Stimulated activated CD8-positive, alpha-beta memory T cell treated with anti-CD3 and anti-CD28 coated beads, Interleukin-12 subunit alpha, Interleukin-12 subunit beta, amount 100 ng/mL, for 1 hour (primary cell): ENCODE results near the gene ASPN.
"Not testable (repeated sequence)": the region's sequence is repeated elsewhere in the genome, so short reads cannot be mapped to it uniquely, and the experiment has no call there.

ENCODE experiments used
- DNase-seq: peaks from one replicate; pipeline ENCODE4 v3.0.0-alpha.2; 2020; ENCODE audit warnings: low read depth

Gene ASPN

DNA sequence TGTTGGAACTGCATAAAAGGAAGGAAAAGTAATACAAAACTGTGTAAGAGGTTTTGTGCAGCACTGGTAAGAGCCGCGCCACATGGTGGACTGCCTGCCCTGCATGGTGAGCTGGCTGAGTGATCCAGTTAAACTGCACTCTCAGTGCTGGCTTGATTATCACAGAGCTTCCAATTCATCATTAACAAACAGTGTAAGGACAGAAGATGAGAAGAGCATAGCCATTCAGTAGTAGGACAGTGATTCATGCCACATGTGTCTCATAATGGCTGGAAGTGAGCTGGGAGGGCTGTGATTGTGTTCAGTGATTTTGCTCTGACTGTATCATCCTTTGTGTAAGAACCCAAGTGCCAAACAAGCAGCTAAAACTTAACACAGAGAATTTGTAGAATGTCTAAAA lies 14.1 kb downstream of the ASPN start:
- no peak for DNase-seq

DNA sequence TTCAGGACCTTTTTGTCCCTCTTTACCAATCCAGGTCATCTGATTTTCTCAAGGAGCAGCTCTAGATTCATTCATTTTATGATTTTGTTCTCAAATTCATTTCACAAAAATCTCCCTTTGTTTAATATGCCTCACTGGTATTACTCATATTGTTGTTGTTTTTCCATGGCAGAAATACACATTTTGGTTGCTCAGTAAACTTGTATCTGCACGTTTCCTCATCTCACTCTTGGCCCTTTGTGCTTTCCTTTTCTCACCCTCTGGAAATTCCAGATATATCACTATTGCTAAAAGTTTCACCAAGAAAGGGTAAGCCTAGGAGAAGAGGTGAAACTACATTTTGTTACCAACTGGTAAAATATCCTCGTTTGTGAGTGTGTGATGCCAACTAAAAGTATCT lies 14.8 kb downstream of the ASPN start:
- DNase-seq = no peak

DNA sequence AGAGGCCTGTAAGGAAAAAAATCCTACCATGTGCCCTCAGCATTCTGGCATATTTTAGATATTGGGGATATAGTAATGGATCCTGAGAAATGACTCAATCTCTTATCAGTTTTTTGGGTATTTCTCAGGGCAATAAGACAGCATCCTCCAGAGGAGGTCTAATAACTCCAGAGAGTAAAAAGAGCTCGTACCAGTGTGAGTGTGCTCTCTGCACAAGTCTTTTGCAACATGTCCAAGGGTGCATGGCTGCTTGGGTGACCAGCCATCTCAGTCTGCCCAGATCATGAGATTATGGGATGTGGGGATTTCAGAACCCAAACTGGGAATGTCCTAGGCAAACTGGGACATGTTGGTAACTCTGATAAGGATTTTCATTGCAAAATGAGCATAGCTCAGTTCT lies 15.3 kb downstream of the ASPN start:
- DNase-seq = no peak

DNA sequence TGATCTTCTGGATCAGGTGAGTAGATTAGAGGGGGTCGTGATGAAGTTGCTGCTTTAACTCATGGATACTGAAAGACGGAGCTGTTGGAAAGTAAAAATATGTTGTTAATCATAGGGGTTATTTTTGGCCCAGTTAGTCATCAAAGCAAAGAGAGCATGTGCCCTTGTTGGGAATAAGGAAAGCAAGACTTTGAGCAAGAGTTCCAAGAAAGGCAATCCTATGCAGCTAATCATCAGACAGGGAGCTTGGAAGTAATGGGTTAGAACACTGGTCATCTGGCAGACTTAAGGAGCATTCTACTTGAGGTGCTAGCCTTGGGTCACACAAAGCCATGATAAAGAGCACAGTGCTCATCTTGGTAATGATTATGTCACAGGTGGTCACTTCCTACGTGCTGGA lies 18.3 kb downstream of the ASPN start:
- no peak for DNase-seq

DNA sequence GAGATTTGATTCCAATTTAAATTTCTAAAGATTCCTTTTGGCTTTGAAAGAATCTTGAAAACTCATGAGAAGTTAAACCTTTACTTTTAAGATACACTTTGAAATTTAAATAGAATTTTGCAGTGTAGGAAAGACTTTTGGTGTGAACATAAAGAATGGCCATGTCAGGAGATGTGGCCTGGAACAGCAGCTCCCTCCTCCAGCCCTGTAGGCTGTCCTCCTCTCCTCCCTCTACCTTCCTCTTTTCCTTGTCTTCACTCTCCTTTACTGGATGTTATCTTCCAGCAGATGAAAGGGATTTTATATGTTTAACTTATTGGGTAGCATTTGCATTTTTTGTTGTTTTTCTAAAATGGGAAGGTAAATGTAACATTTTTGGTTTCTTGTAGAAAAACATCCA lies 18.9 kb downstream of the ASPN start:
- no peak for DNase-seq

DNA sequence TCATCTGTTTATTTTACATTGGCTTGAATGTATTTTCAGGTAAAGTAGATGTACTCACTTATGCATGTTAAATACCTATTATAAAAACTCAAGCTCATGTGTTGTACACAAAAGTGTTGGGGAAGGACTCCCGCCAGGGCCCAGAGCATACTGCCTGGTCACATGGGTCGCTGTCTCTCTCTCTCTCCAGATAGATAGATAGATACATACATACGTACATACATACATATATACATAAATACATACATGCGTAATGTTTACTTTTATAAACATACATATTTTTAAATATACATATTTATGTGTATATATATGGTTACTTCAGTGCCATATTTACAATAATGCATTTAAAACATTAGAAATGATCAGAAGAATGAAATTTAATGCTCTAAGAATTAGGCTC lies 24.7 kb downstream of the ASPN start:
- DNase-seq = no peak

DNA sequence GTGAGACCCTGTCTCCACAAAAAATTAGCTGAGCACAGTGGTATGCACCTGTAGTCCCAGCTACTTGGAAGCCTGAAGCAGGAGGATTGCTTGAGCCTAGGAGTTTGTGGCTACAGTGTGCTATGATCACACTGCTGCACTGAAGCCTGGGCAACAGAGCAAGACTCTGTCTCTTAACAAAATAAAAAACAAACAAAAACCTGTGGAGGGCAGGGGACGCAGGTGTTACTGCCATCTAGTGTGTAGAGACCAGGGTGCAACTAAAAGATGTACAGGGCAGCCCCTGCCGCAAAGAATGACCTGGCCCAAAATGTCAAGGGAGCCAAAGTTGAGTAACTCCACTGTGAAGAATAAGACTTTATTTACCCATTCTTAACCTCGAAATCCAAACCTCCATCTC lies 27.1 kb downstream of the ASPN start:
- no peak for DNase-seq

DNA sequence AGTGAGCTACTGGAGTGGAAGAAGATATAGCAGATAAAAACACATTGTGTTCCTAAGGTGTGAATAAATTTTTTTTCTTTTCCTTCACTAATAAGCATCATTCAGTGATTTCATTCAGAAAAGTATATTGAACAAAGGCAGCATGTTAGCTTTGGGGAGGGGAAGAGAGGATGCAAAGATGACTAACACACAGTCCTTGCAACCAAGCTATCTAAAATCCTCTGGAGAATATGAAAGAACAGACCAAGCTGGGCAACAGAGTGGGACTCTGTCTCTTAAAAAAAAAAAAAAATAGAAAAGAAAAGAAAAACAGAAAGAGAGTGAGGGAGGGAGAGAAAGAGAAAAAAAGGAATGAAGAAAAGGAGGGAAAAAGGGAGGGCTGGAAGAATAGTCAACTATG lies 35.8 kb downstream of the ASPN start:
- DNase-seq = no peak

DNA sequence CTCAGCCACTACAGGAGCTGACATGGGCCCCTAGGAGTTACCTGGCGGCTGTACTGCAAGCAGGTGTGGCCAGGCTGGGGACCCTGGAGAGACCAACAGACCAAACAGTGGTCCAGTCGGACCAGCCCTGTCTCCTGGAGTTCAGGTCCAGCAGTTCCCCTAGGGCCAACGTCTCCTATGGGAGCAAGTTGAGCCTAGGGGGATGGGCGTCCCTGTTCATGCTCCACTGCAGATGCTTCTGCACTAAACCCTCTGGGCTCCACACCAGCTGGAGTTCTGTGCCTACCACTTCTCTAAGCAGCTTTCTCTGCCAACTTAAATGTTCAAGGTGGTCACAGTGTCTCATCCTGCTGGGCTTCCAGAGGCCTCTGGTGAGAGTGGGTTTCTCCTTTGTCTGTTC lies 37.5 kb downstream of the ASPN start:
- no peak for DNase-seq

DNA sequence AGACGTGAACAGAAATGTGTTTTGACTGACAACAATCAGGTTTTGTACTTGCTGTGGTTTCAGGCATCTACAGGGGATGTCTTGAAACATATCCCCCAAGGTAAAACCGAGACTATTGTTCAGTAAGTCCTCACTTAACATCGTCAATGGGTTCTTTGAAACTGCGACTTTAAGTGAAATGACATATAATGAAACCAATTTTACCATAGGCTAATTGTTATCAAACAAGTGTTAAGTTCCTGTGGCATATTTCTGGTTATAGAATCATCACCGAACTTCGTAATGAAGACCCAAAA lies 41.6 kb downstream of the ASPN start:
- no peak for DNase-seq

DNA sequence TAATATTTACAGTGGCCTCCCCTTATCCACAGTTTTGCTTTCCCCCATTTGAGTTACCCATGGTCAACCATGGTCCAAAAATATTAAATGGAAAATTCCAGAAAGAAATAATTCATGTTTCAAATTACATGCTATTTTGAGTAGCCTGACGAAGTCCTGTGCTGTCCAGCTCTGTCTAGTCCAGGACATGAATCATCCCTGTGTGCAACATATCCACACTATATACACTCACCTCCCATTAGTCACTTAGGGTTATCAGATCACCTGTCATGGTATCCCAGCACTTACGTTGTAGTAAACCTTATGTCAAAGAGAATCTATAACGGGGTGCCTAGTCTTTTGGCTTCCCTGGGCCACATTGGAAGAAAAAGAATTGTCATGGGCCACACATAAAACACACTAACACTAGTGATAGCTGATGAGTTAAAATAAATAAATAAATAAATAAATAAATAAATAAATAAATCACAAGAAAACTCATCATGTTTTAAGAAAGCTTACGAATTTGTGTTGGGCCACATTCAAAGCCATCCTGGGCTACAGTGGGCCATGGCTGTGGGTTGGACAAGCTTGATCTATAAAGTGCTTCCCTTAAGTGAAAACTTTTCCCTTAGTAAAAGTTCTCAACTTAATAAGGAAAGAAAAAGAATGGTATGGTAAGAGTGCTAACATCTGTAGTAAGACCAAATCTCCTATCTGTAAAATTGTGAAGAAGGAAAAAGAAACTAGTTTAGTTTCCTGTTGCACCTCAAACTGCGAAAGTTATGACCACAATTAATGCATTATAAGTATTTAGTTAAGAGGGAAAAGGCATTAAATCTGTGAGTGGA lies 42.2 kb downstream of the ASPN start:
- no peak for DNase-seq

DNA sequence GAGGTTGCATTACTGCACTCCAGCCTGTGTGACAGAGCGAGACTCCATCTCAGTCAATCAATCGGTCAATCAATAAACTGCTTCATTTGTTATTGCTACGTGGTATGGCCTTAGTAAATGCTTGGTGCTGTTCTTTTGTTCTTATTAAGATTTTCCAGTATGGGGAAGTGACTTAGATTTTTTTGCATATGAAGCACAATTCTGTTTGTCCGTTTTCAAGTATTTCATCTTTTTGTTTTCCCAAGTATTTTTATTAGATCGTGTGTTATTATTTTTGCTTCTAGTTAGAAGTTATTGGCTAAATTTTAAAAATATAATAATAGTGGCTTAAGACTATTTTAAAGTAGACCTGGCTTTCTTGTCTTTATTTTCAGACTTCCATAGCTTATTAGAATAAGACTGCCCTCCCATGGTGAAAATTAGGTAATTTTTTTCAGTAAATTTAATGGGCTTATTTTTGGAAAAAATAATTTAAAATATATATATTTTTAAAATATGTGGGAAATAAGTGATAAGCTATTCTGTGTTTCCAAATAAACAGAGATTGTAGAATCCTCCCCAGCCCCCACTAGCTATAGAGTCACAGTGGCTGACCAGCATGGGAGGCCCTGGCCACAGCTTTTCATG lies 43.3 kb downstream of the ASPN start:
- no peak for DNase-seq

DNA sequence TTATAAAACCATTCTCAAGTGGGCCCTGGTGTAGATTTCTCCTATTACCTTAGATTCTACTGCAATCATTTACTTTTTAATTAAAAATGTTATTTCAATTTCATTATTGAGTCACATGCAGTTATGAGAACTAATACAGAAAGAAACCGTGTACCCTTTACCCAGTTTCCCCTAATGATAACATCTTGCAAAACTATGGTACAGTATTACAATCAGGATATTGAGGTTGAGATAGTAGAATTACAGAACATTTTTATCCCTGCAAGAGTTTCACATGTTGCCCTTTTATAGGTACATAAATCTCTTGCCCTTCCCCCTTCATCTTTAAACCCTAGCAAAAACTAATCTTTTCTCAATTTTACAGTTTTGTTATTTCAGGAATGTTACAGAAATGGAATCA lies 47.0 kb downstream of the ASPN start:
- no peak for DNase-seq

DNA sequence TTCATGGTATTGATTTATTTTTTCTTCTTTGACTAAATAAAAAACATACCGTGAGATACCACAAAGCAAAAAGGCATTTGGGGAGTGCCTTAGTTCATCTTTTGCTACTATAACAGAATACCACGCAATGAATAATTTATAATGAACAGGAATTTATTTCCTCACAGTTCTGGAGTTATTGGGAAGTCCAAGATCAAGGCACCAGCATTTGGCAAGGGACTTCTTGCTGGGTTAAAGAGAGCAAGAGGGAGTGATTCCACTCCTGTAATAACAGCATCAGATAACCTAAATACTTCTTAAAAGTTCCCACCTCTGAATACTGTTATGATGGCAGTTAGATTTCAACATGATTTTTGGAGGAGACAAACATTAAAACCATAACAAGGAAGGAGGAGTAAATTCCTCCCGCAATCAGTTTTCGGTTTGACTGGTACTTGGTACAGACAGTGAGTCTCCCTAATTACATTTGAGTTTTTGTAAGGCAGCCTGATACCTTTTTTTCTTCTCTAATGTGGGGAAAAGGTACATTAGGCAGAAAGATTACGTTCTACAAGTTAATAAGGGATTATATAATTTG lies 49.2 kb downstream of the ASPN start:
- DNase-seq = no peak

DNA sequence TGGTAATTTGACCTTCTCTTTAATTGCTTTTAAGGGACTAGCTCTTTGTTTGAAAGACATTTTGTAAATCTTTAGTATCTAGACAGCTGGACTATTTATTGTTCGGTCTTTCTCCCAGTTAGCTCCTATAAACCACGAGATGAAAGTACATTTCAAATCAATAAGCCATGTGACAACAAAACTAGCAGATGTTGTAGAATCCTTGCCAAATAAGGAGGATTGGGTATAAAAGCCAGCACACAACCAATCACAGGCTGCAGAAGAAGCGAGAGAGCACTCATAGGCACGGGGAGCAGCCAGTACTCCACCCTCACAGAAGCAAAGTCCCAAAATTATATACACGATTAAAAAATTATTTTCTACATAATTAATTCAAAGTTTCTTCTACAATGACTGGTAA lies 50.0 kb downstream of the ASPN start:
- no peak for DNase-seq

DNA sequence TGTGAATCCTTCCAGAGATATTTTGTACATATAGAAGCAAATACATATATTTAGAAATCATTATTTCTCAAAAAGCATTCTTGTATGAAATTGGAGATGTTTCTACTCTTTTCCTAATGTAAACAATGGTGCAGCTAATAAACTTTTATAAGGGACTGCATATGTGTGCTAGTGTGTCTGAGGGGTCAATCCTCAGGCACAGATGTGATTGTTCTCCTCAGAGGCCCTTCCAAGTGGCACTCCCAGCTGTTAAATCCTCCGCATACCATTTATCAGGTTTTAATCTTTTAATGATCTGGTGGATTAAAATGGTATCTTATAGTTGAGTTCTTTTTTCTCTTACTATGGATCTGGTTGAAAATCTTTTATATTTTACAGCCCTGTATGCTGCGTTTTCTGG lies 52.5 kb downstream of the ASPN start:
- no peak for DNase-seq

DNA sequence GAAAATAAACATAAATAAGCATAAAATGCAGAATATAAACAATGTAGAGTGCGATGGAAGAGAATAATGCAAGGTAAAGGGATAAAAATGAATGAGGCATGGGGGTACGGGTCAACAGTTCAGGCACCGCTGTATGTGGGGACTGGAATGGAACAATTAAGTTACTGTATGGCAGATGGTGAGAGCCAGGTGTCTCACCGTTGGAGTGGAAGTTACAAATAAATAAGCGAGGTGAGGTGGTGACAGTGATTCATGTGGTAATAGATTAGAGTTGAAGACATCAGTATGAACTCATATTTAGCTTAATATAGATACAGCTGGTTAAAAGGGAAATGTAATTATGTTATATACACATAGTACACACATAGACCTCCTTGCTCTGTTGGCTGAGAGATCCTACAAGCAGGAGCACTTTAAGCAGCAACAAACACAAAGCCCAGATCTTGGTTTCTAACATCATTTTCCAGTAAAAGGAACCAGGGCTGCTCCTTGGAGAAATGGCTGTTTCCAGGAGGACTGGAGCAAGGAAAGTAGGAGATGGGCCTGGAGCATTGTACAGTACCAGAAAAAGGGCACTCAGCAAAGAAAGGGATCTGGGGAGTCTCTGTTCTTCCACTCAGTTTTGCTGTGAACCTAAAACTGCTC lies 55.7 kb downstream of the ASPN start:
- no peak for DNase-seq

DNA sequence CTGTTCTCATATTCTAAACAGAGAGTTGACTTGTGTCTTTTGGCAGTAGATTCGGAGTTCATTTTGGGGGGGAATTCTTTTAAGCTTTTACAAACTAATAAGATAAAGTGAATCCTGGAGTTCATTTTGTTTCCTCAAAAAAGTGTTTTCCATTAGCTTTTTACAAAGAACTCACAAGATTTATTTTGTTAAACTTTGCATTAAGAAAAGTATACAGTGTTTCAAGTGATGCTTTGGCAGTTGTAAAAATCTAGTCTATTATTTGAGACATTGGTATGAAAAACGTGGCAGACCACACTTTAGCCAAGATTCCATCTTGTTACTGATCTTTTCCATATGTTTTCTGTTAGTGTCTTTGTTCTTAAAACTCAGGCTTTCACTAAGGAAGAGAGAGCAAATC lies 56.8 kb downstream of the ASPN start:
- DNase-seq = no peak

DNA sequence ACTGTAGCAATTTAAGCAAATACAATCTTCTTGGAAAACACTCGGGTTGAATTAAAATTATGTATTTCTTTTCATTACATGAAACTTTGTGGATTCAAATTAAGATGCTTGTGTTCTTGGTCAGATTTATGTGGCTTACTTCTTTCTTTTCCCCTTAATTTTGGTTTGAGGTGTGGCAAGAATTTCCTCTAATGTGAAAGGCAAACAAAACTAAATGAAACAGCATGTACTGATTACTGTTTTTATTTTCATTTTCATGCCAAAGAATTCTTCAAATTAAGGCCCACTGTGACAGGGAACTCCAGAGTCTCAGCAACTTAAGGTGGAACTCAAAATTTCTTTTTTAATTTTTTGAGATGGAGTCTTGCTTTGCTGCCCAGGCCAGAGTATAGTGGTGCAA lies 58.0 kb downstream of the ASPN start, which contains the start of gene OMD:
Gene OMD, minus strand, starts transcription at position 132 of the 400 bp plus-strand sequence. CDS start 6,913 bp downstream, outside the sequence.
- no peak for DNase-seq

DNA sequence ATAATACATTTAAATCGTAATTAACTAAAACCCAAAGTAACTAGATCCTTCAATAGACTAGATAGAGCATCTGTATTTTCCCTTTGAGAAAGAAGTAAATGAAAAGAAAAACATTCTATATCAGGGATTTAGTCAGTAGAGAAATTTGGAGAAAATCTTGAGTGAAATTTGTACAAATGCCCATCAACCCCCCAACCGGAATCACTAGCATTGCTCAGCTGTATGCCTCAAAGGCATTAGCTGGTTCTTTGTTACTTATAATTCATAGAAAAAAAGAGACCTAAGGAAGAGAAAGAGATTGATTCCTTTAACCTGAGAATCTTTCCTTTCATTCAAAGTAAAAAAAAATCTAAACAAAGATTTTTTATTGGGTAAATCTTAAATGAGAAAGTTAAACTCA lies 58.7 kb downstream of the ASPN start:
- DNase-seq = no peak

DNA sequence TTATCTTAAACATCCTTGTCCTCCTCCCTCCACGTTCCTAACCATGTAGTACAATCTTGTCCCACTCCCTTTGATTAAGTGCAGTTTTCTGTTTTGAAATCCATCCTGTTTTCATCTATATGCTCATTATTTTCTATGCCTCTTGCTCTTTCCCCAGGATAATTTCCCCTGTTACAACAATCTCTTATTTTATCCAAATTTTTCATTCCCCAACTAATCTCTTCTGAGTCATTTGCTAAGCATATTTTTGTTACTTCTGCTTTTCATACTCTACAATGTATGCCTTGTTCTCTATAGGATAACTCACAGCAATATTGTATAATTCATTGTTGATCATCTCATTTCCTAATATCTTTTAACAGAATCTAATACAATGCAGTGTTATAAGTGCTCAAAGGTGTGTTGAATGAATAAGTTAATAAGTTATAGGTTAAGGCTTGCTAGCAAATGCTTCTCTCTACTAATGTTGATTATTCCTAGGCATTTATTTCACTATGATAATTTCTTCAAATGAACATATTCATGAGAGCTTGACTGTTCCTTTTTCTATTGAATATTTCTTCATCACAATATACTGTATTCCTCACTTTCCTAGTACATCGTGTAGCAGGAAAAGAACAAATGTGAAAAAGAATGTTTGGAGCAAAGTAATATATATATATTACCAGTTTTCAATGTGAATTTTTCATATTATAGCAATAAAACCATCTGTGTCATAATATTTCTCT lies 59.5 kb downstream of the ASPN start:
- no peak for DNase-seq

DNA sequence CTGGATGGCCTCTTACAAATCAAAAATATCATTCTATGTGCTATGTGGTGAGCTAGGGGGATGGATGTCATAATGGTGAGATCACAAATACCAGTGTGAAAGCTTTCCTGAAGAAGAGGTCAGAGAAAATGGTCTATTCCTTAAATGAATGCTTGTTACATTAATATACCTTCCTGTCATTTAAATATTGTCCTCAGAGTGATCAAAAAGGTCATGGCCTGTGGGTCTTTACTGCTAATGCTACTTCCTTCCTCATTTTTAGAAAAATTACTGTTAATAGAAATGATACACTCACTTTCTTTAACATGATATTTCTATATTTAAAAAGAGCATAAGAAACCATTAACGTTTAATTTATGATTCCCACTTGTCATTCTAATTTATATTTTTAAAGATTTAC lies 67.7 kb downstream of the ASPN start:
- no peak for DNase-seq

DNA sequence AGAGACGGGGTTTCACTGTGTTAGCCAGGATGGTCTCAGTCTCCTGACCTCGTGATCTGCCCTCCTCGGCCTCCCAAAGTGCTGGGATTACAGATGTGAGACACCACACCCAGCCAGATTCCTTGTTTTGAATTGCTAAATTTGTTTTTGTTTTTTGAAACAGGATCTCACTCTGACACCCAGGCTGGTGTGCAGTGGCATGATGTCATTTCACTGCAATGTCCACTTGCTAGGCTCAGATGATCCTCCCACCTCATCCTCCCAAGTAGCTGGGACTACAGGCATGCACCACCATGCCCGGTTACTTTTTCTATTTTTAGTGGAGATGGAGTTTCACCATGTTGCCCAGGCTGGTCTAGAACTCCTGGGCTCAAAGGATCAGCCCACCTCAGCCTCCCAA lies 71.1 kb downstream of the ASPN start:
- DNase-seq = not testable (repeated sequence)
